Measurements from ENCODE around the gene TMEM178B.

TMEM178B gene

DNA sequence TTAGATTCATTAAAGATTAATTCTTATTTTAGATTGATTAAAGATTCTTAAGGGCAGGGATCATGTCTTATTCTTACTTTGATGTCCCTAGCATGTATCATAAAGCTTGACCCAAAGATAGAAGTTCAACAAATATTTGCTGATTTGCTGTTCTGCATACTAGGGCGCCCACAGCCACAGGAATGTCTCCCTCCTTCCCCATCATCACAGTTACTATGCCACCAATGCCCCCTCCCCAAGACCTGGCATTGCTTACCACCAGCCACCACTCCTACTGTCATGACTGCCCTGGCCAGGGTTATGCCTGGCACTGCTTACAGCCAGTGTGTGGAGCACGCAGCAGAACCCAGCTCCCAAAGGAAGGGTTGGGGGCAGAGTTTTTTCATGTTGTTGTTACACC, 390.7 kb downstream of the TMEM178B start:
- DNase-seq (ENCODE audit: low read depth, low spot score): no peak

DNA sequence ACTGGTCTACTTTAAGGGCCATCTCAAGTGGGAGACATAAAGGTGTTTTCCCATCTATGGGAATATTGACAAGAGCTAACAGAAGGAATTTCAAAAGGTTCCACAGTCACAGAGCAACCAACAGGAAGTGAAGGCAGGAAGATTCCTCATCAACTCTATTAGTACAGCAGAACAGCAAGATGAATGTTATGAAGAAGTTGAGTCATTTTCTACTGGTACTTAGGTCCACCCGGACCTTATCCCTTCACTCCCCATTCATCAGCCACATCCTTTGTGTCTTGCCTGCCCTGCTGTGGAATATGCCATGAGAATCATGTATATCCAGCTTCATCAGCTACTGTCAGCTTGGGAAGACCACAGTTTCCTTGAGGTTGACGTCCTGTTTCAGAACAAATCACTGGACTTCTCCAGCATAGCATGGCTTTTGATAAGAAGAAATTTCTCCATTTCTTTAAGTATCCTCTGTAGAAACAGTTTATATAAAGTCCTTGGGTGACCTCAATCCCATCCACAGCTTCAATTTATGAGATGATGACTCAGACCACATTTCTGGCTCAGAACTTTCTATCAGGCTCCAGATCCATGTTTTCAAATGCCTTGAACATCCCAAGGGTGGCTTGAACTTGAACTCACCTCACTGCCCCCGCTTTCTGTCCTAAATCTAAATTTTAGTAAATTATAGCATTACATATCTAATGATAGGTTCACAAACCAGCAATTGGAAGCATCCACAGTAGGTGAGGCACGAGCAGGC, 392.5 kb downstream of the TMEM178B start:
- DNase-seq (ENCODE audit: low read depth, low spot score): no peak

DNA sequence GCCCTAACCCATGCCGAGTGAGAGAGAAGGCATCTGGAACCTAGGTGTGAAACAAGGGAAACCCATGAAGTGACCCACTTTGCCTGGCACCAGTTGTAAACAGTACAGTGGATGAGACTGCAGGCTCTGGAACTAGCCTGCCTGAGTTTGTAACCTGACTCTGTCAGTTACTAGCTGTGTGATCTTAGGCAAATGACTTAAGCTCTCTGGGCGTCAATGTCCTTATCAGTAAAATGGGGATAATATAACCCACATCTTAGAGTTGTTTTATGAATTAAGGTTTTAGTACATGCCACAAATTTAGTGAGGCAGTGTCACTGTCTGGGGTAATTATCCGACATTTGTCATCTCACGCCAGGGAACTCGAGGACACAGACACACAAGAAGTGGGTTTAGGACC, 394.5 kb downstream of the TMEM178B start:
- no peak for DNase-seq (ENCODE audit: low read depth, low spot score)

DNA sequence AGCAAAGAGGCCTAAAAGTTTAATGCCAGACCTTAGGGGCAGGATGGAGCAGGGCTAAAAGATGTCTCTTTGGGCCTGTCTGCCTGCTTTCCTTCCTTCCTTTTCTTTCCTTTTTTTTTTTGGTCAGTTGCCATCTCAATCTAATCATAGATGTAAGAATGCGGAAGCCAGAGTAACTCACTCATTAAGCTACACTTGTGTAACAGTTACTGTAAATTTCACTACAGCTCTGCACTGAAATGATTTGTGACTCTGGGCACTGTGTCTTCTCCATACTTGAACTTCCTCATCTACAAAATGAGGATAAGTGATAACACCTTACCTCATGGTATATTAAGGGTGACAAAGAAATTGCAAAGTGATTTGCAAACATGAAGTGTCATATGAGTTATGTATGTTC, 401.8 kb downstream of the TMEM178B start:
- DNase-seq (ENCODE audit: low read depth, low spot score): no peak

DNA sequence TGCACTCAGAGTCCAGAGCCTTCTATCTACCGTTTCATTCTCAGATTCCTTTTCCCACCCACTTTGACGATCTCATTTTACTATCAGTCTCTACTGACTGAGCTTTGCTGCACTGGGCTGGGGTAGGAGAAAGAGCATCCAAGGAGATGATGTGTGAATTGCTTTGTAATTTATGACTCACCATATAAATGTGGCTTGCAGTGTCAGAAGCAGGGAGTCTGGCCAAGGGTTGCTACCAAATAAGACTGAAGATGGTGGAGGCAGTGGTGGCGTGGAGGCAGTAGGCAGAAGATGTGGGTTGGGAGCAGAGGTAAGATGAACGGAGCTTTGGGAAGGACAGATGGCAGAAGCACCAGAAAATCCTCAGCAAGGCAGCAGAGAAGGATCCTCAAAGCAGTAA, 404.0 kb downstream of the TMEM178B start:
- no peak for DNase-seq (ENCODE audit: low read depth, low spot score)

DNA sequence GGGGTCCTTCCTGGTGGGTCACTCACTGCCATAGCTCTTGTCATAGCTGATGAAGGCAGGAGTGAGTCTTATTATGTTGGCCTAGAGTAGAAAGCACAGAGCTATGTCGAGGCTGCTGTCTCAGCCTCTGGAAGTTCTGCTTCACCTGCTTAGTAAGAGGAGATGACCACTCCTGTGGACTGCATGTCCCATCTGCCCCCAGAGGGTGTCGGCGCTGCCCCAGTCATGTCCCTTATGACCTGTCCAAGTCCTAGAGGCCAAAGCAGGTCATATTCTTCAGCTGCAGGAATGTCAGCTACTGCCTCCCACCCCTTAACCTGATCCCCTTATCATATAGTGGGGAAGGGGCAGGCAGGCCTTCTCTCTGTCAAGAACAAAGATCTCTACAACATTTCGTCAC, 405.0 kb downstream of the TMEM178B start:
- no peak for DNase-seq (ENCODE audit: low read depth, low spot score)

DNA sequence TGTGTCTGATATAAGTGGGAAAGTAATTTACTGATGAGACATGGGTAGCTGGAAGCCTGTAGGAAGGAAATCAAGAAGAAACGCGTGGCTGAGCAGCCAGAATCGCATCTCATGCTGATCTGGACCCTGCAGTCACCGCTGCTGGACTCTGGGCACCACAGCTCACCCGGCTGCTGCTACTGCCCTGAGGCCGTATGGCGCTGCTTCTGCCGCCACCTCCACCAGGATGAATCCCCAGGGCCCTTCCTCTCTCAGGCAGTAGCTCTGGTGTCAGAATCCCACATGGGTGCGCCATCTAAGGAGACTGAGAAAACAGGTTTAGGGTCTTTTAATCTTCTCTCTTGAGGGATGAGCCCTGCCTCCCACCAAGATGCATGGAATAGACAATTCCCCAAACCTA, 407.1 kb downstream of the TMEM178B start:
- no peak for DNase-seq (ENCODE audit: low read depth, low spot score)

DNA sequence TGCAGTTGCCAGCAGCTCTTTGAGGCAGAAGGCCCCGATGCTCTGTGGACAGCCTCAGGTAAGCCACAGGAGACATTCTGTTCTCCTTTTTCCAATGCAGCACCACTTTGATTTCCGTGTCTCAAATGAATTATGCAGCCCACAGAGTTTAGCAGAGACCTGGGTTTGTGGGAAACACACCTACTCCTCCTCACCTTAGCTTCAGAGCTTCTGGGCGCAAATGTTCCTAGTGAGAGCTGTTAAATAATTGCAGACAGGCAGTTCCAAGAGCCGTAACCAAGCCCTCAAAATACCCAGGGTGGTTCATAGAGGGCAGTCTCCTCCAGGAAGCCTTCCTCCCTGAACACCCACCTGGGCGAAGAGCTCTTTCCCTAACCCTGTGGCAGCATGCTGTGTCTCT, 408.1 kb downstream of the TMEM178B start:
- no peak for DNase-seq (ENCODE audit: low read depth, low spot score)

DNA sequence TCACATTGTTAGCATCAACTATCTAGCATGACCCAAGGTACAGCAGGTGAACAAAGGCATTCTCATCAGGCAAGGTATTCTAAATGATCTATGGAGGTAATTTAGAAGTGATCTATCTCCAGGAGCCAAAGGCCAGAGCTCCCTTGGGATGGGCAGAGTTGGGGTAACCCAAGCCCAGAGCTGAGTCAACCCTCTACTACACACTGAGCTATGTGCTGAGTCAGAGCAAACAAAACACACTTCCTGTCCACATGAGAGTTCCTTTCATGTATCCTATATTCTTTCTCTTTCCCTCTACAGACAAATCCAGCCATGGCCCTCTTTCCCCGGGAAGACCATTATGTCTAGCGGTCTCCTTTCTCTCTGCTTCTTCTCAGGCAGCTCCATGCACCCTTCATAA, 409.2 kb downstream of the TMEM178B start:
- no peak for DNase-seq (ENCODE audit: low read depth, low spot score)

DNA sequence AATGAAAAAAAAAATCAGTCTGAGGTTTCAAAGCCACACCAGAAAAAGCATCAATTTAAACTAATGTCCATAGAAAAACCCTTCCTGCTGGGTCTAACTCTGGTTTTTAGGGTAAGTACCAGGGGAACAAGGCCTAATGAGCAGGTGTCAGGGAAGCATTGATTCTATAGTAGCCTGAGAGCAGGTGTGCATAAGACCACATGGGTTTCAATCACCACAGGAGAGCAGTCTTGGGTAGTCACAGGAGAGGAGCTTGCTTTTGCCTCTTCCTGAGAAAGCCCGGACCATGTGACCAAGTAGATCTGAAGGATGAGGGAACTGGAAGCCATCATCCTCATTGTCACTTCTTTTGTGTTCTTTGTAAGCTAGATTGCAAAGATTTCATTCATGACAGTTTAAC, 411.0 kb downstream of the TMEM178B start:
- no peak for DNase-seq (ENCODE audit: low read depth, low spot score)

DNA sequence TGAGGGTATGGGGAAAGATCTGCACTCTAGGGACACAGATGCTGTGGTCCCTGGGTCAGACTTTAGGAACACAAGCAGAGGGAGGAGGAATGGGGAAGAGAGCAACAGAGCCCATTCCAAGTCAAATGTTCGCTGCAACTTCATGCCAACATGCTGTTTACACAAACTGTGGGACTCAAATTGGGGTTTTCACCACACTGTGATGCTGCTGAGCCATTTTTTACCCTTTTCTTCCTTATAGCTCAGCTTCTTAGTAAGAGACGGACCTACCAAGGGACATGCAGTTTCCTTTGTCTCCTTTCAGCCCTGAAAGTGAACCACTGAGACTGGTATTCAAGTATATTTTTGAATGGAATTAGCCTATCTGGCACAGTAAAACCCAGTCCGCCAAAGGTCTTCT, 413.1 kb downstream of the TMEM178B start:
- no peak for DNase-seq (ENCODE audit: low read depth, low spot score)

DNA sequence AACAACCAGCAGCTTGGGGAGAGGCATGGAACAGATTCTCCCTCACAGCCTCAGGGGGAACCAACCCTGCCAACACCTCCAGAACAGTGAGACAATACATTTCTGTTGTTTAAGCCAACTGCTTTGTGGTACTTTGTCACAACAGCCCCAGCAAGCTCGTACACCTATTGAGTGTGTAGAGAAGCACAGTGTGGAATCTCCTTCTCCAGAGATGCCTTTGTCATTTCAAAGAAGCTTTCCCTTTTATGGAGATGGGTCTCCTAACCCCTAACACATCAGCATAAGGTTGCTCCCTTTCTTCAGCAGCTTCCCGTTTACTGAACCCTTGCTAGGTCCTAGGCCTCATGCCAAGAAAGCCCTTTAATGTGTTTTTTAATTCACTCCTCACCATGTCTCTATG, 416.6 kb downstream of the TMEM178B start:
- no peak for DNase-seq (ENCODE audit: low read depth, low spot score)

DNA sequence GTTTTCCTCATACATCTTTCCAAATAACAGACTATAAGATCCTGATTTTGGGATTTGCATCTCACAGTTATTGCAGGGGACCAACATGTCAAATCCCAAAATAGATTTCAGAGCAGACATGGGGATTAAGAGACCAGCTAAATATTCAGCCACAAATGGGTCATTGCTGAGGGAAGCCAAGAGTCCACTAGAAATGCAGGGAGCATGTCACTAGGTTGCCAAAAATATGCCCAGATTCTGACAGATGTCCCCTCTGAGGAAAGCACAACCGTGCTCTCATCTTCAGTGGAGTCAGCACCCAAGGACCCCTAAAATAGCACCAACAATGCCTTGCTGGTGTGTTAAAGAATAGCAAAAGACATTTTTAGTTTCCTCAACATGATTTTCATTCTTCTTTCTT, 421.2 kb downstream of the TMEM178B start:
- no peak for DNase-seq (ENCODE audit: low read depth, low spot score)

DNA sequence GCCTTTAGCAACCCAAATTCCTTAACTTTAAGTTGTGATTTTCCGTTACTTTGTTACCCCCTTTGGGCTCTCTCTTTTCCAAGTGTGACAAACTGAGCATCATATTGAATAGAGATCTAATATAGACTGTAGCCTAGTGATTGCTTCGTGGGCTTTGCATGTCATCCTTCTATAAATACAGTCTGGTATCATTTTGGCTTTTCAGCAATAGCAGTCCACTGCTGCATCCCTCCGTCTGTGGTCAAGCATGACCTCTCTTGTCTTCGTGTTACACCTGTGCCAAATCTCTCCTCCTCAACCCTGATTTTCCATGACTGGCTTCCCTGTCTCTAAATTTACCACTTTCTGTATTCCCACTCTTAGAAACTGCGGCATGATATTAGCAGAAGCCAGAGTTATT, 423.5 kb downstream of the TMEM178B start:
- no peak for DNase-seq (ENCODE audit: low read depth, low spot score)

DNA sequence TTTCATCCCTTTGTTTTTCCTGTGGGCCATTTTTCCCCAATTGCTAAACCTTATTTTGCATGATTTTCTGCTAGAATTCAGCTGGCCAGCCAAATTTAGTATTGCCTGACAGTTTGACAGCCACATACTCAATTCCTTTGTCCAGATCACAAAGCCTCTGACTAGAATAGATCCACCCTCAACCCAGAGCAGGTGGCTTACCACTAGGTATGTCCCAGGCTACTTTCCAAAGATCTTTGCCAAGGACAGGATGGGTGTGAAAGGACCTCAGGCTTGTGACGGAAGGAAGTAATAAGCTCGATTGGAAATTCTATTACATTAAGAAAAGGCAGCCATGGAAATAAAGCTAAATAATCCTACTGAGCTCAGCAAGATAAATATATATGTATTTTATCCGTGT, 426.7 kb downstream of the TMEM178B start:
- DNase-seq (ENCODE audit: low read depth, low spot score): no peak

DNA sequence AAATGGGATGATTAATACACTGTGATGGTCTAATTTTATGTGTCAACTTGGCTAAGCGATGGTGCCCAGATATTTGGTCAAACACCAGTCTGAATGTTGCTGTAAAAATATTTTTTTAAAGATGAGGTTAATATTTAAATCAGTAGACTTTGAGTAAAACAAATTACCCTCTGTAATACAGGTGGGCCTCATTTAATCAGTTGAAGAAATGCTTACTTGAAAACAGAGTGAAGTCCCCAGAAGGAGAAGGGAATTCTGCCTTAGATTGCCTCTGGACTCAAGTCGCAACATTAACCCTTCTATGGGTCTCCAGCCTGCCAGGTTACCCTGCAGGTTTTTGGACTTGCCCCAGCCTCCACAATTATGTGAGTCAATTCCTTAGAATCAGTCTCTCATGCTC, 427.6 kb downstream of the TMEM178B start:
- DNase-seq (ENCODE audit: low read depth, low spot score): no peak

DNA sequence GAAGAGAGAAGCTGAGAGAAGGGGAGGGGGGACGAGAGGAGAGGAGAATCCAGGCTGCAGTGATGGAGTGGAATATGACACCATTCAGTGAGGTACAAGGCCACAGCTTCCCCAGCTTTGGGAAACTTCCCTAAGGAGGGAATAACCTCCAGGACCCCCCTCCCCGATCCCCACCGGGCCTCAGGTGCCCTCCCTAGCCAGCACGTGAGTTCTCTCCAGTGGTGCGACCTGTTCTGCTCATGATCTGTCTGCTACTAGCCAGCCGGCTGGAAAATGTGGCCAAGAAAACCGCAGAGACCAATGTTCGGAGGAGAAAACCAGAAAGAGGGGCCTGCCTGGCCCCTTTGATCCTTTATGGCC, 437.4 kb downstream of the TMEM178B start:
- no peak for DNase-seq (ENCODE audit: low read depth, low spot score)

DNA sequence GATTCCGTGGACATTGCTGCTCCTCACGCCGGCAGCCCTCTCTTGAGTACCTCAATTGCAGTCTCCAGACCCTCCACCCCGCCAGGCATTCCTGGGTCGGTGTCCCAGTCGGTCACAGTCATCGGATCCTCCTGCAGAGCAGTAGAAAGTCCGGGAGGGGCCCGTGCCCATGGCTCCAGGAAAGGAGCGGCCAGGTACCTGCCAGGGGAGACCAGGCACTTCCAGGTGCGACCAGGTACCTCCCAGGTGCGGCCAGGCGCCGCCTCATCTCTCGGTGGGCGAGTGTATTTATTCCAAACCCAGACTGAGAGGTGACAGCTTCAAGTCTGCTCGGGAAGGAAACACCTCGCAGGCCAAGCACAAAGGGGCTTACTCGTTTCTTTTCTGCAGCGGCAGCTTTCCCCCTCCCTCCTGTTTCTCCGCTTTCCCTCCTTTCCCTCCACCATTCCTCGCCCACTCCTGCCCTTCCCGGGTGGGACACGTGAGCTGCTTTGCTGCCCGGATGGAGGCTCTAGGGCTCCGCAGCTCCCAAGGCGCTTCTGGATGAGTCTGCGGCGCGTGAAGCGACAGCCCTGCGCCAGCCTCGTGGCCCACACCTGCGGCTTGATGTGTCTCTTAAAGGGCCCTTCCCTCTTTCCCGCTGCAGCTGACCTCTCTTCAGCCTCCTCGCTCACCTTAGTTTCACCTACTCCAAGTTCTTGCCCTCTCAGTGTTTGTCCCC, 438.0 kb downstream of the TMEM178B start:
- DNase-seq (ENCODE audit: low read depth, low spot score): peak; percentile 0

DNA sequence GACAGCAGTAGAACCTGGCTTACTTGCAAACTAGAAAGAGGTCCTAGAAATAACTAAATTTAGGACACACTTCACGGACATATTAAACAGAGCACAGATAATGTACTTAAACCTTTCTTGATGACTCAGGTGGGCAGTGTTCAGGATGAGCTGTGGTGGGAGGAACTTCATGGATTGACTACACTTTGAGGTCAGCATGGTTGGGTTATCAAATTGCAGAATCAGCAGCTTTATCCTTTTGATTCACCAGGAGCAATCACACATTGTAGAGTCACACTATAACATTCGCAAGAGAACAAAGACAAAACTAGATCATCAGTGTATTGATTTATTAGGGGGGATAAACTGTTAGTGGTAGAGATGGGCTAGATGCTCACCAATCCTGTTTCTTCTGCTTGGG, 438.7 kb downstream of the TMEM178B start:
- DNase-seq (ENCODE audit: low read depth, low spot score): no peak

DNA sequence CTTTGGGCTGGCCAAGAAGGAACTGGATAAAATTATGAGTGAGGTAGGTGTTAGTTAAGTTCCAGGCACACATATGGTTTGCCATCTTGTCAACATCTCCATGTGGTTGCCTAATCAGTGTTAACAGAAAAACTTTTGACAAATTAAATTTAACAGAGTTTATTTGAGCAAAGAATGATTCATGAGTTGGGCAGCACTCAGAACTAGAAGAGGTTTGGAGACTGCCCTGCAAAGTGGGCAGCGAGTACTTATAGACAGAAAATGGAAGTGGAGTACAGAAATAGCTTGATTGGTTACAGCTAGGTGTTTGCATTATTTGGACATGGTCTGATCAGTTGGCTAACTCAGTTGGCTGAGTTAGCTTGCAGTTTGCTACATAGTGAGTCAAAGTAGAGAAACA, 439.9 kb downstream of the TMEM178B start:
- no peak for DNase-seq (ENCODE audit: low read depth, low spot score)

DNA sequence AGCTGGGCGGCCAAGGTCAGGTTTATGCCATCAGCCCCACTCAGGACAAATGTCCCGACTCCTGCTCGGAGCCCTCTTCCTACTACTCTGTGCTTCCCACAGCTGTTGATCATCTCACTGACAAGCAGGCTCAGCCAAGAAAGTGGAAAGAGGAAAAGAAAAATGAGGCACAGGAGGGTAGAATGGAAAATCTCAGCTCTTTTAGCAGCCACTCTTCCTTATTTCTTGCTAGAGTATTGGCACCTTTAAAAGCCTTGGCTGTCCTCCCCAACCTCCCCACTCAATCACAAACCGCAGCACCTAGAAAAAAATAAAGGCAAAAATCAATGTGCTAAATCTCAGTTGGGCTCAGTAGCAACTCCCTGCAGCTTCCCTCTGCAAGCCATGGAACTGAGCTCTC, 442.1 kb downstream of the TMEM178B start:
- no peak for DNase-seq (ENCODE audit: low read depth, low spot score)

DNA sequence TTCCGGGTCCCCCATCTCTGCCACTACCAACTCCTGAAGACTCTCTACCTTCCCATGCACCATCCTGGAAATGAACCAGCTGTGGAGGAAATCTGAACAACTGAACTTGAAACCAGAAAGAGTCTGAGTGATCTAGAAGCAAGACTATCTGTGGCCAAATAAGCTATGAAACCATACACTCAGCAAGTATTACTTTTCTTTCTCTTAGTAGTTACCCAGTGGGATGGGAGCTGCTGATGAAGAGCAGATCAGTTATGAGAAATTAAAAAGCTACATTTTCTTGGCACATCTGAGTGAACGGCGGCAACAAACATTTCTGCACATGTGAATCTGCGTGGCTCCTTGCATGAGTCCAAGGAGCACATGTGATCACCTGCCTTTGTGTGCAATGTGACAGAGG, 445.8 kb downstream of the TMEM178B start:
- DNase-seq (ENCODE audit: low read depth, low spot score): no peak

DNA sequence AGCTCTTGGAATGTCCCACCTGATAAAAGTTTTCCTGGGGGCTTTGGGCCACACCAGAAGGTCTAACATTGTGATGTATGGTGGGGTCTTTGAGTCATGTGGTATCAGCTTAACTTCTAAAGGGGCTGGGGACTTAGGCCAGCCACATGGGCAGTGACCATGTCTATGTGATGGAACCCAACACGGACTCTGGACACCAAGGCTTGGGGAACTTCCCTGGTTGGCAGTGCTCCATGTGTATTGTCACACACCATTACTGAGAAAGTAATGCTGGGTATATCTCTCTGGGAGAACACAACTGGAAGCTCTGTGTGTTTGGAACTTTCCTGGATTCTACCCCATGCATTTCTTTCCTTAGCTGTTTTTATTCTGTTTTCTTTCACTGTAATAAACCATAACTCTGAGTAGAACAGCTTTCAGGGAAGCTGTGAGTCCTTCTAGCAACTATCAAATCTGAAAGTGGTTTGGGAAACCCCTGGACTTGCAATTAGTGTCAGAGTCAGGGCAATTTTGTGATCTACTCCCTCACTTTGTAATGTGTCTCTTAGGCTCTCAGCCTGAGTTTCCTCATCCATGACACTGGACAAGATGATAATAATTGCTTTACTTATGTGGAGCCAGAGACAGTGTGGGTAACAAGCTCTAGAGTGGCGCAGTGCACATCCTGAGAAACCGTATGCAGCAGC, 448.9 kb downstream of the TMEM178B start:
- no peak for DNase-seq (ENCODE audit: low read depth, low spot score)
